B cell (primary cell): Measurements from ENCODE around the gene CAMK2G. TPM values are rescaled to one million over a fixed set of nuclear protein-coding genes. Genes with fewer than 3 reads are reported as not detected.

Source experiments
- ATAC-seq: fragments of 200-7000 bp; cut with Tn5 transposase; one replicate; pipeline ENCODE4 v1.10.0; 2021; ENCODE audit warnings: low read depth, mild to moderate bottlenecking, moderate number of reproducible peaks, moderate library complexity
- CTCF ChIA-PET: fragments of 350-600 bp; sonication (Branson Sonifier 250); formaldehyde crosslinking; loops from one replicate; lab custom pipeline; 2021; ENCODE audit warnings: antibody characterized with exemption, inconsistent platforms; lab: Charles Lee
- POLR2A ChIA-PET: fragments of 350-600 bp; sonication (Branson Sonifier 250); formaldehyde crosslinking; loops from one replicate; lab custom pipeline; 2021; ENCODE audit warnings: antibody characterized with exemption; lab: Charles Lee
- DNase-seq: peaks from one replicate; pipeline ENCODE4 v3.0.0; 2013
- H2AFZ ChIP-seq: 2 replicates; pipeline ENCODE4 v1.6.1; 2012; ENCODE audit warnings: mild to moderate bottlenecking, low read depth, low read length; ENCODE audit not compliant: insufficient read depth, poor library complexity, severe bottlenecking
- H3K27ac ChIP-seq, 2 donors: 1 replicate in 1 of 2; 2 replicates in 1 of 2; pipeline ENCODE4 v1.5.1; 2012 to 2013; ENCODE audit warnings: low read length in 2 of 2, mild to moderate bottlenecking in 2 of 2, moderate library complexity in 1 of 2
- H3K27me3 ChIP-seq, 4 experiments: fragments of 200-600 bp in 1 of 4; sonication (generic) in 1 of 4; replicated peaks in 1 of 4; 1 replicate in 2 of 4; 2 replicates in 2 of 4; pipeline versions ENCODE4 v1.6.1 to v1.7.0; 2013 to 2016; ENCODE audit warnings: low read length in 3 of 4, mild to moderate bottlenecking in 2 of 4, mixed read lengths in 1 of 4, moderate library complexity in 1 of 4; ENCODE audit not compliant: insufficient read depth in 4 of 4, control insufficient read depth in 3 of 4; ENCODE audit errors: control extremely low read depth in 1 of 4
- H3K36me3 ChIP-seq, 2 experiments: replicated peaks in 1 of 2; 1 replicate in 1 of 2; 2 replicates in 1 of 2; pipeline versions ENCODE4 v1.6.1 to v1.7.1; 2013; ENCODE audit warnings: low read length in 1 of 2; ENCODE audit not compliant: insufficient read depth in 2 of 2, control insufficient read depth in 1 of 2; ENCODE audit errors: control extremely low read depth in 1 of 2, extremely low read depth in 1 of 2
- H3K4me1 ChIP-seq, 2 donors: fragments of 200-600 bp in 1 of 2; sonication (generic) in 1 of 2; 1 replicate in 1 of 2; 2 replicates in 1 of 2; pipeline versions ENCODE4 v1.5.1 to v1.6.1; 2013 to 2017; ENCODE audit warnings: low read length in 2 of 2; ENCODE audit not compliant: control insufficient read depth in 2 of 2, insufficient read depth in 2 of 2
- H3K4me2 ChIP-seq: replicated peaks from 2 replicates; pipeline ENCODE3; 2012; ENCODE audit warnings: mild to moderate bottlenecking, low read depth, low read length; ENCODE audit not compliant: poor library complexity, severe bottlenecking
- H3K4me3 ChIP-seq, 5 experiments: fragments of 200-600 bp in 1 of 5; sonication (generic) in 1 of 5; 1 replicate in 3 of 5; 2 replicates in 2 of 5; pipeline versions ENCODE4 v1.5.1 to v1.7.0; 2011 to 2016; ENCODE audit warnings: low read length in 4 of 5, mild to moderate bottlenecking in 4 of 5, low read depth in 2 of 5, control low read depth in 1 of 5, moderate library complexity in 1 of 5; ENCODE audit not compliant: insufficient read depth in 1 of 5; ENCODE audit errors: control extremely low read depth in 1 of 5, extremely low read depth in 1 of 5
- H3K79me2 ChIP-seq: fragments of 200-600 bp; sonication (generic); one replicate; pipeline ENCODE4 v1.6.0; 2016; ENCODE audit warnings: low read length; ENCODE audit not compliant: control insufficient read depth, insufficient read depth
- H3K9ac ChIP-seq: fragments of 200-600 bp; sonication (generic); 2 replicates; pipeline ENCODE4 v1.6.1; 2017; ENCODE audit warnings: mild to moderate bottlenecking, low read length, moderate library complexity
- H3K9me3 ChIP-seq, 3 donors: one replicate each; pipeline versions ENCODE4 v1.6.1 to v1.7.1; 2013; ENCODE audit warnings: low read length in 2 of 3; ENCODE audit not compliant: control insufficient read depth in 2 of 3, insufficient read depth in 1 of 3; ENCODE audit errors: control extremely low read depth in 1 of 3
- H4K20me1 ChIP-seq: 2 replicates; pipeline ENCODE4 v1.6.0; 2012; ENCODE audit warnings: mild to moderate bottlenecking, low read length; ENCODE audit not compliant: insufficient read depth, control insufficient read depth, poor library complexity, severe bottlenecking
- H3K27ac Mint-ChIP-seq: one replicate; pipeline ENCODE4 v1.8.0; 2021; ENCODE audit warnings: mixed read lengths
- H3K27me3 Mint-ChIP-seq: one replicate; pipeline ENCODE4 v1.8.0; 2021; ENCODE audit warnings: mixed read lengths
- H3K4me1 Mint-ChIP-seq: one replicate; pipeline ENCODE4 v1.8.0; 2021; ENCODE audit warnings: mixed read lengths
- H3K4me3 Mint-ChIP-seq: one replicate; pipeline ENCODE4 v1.8.0; 2021; ENCODE audit warnings: mixed read lengths
- H3K9me3 Mint-ChIP-seq: one replicate; pipeline ENCODE4 v1.8.0; 2022; ENCODE audit warnings: mixed read lengths; ENCODE audit not compliant: insufficient read depth
- EZH2 ChIP-seq: IDR thresholded peaks from 2 replicates; pipeline ENCODE4 v1.6.1; 2012; ENCODE audit warnings: borderline replicate concordance, low read depth, mild to moderate bottlenecking, moderate library complexity, low read length; ENCODE audit not compliant: insufficient read depth, poor library complexity, severe bottlenecking
- WGBS: methylation state at CpG from one replicate; pipeline ENCODE4 v1.1.5; 2013; ENCODE audit warnings: missing lambda C conversion rate; ENCODE audit not compliant: insufficient coverage; 5-methylcytosine and 5-hydroxymethylcytosine counted together
- intact Hi-C: fragments of 100-400 bp; cut with micrococcal nuclease; formaldehyde crosslinking; loops from one replicate; pipeline ENCODE4 v1.10.0; 2022
- polyA plus RNA-seq: library from polyadenylated mRNA; depleted of rRNA; stranded (reverse); fragments of >200 nt; gene quantifications from 2 replicates; pipeline ENCODE4 v1.2.3, GENCODE V29; 2012
- total RNA-seq, 2 donors: library from RNA; stranded (reverse); fragments of 120-200 nt in 1 of 2; gene quantifications; 1 replicate in 1 of 2; 2 replicates in 1 of 2; pipeline versions ENCODE4 v1.2.3 to v1.2.4, GENCODE V29; 2013 to 2022
- TF ChIP-seq, protein P1 (sequence below): fragments of 200-600 bp; IDR thresholded peaks from one replicate; pipeline ENCODE4 v1.8.0; 2022; ENCODE audit warnings: antibody characterized with exemption, mild to moderate bottlenecking

Gene CAMK2G
- total and polyA plus RNA-seq, 2 donors (not counting 1 experiment from before 2014, with no cell fraction given), result 42.7 to 48.7 TPM

DNA sequence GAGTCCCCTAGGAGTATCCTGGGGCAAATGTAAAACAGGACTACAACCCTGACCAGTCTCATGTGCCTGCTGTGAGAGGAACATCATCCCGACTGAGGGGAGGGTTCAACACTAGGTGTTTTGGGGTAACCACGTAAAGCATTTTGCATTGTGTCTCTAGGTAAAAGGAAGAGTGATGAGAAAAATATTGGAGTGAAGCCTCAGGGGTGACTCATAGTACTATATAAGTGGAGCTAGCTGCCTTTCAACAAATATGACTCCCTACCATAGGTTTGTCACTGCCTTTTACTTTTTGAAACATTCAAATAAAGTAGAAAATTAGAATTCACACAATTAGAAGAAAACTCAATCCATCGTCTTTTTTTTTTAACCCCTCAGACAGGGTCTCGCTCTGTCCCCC, 2.6 kb upstream of the CAMK2G start:
- no peak overlapping the region for H3K4me2 ChIP-seq
- no peak overlapping the region for H3K9ac ChIP-seq
- H3K27me3 ChIP-seq, result no peaks in the 10 kb centered on the region
- intact Hi-C loops, result loop anchor here (10.0 kb wide), 2 partner anchors 252 to 1358 kb away; partner anchors contain the start of gene COMTD1
- peaks cover 22 to 41% of the 10 kb centered on the region in 2 donors for H3K4me1 ChIP-seq
- Mint-ChIP-seq H3K27me3 (no peaks in the 10 kb centered on the region), H3K4me1 (peaks cover 36% of the 10 kb centered on the region), H3K4me3 (no peak overlapping the region), H3K9me3 (no peaks in the 10 kb centered on the region), H3K27ac (peak overlapping the region; percentile 35)
- TF ChIP-seq, protein P1, sequence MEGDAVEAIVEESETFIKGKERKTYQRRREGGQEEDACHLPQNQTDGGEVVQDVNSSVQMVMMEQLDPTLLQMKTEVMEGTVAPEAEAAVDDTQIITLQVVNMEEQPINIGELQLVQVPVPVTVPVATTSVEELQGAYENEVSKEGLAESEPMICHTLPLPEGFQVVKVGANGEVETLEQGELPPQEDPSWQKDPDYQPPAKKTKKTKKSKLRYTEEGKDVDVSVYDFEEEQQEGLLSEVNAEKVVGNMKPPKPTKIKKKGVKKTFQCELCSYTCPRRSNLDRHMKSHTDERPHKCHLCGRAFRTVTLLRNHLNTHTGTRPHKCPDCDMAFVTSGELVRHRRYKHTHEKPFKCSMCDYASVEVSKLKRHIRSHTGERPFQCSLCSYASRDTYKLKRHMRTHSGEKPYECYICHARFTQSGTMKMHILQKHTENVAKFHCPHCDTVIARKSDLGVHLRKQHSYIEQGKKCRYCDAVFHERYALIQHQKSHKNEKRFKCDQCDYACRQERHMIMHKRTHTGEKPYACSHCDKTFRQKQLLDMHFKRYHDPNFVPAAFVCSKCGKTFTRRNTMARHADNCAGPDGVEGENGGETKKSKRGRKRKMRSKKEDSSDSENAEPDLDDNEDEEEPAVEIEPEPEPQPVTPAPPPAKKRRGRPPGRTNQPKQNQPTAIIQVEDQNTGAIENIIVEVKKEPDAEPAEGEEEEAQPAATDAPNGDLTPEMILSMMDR, result no peak
- TF ChIP-seq EZH2, result no peak
- ChIA-PET POLR2A (no interaction called here), CTCF (interaction anchor here (2.4 to 16.5 kb wide), 3 partner anchors 9 to 26 kb away, joined by 11 to 498 read pairs (median 102); no protein-coding TSS in a partner anchor)
- H3K79me2 ChIP-seq, result peaks cover 21% of the 10 kb centered on the region
- 100% methylated on average over 2 of the region's 4 CpGs for WGBS
- H2AFZ ChIP-seq, result no peak overlapping the region
- no peak overlapping the region for H3K4me3 ChIP-seq
- H3K36me3 ChIP-seq, result peaks cover 0 to 4% of the 10 kb centered on the region in 2 experiments
- H3K27ac ChIP-seq, result no peak overlapping the region
- DNase-seq (no peak), ATAC-seq (no peak)
- H4K20me1 ChIP-seq, result peaks cover 13% of the 10 kb centered on the region
- no peaks in the 10 kb centered on the region for H3K9me3 ChIP-seq

DNA sequence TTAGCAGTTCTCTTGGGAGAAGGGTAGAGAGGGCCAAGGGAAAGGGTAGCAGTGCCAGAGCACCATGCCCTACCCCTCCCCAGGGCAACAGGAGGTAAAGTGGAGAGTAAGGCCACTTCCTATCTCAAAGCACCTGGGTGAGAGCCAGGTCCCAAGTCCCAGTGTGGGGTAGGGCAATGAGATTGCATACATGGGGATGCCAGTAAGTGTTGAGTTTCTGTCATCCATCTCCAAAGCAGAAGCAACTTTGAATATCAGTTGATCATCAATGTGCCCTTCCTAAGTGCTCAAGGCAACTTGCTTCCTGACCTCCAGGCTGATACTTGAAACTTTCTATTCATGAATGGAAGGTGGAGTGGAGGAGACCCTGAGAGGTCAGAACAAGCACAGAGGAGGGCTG, 2.2 kb upstream of the CAMK2G start:
- peaks cover 40% of the 10 kb centered on the region for H3K4me1 Mint-ChIP-seq
- no peak for TF ChIP-seq EZH2
- TF ChIP-seq, protein P1, result no peak
- ChIA-PET POLR2A (no interaction called here), CTCF (interaction anchor here (1.8 to 16.5 kb wide), 3 partner anchors 10 to 26 kb away, joined by 7 to 498 read pairs (median 11); no protein-coding TSS in a partner anchor)
- no peaks in the 10 kb centered on the region for H3K27me3 Mint-ChIP-seq
- no peak for ATAC-seq
- H3K4me1 ChIP-seq, result peaks cover 22 to 44% of the 10 kb centered on the region in 2 donors
- intact Hi-C loops, result loop anchor here (10.0 kb wide), 2 partner anchors 252 to 1358 kb away; partner anchors contain the start of gene COMTD1
- H3K79me2 ChIP-seq, result peaks cover 25% of the 10 kb centered on the region
- no peaks in the 10 kb centered on the region for H3K9me3 Mint-ChIP-seq
- H2AFZ ChIP-seq, result no peak overlapping the region
- no peak overlapping the region for H3K4me3 ChIP-seq
- peaks cover 16% of the 10 kb centered on the region for H4K20me1 ChIP-seq
- DNase-seq, result no peak
- peaks cover 0 to 8% of the 10 kb centered on the region in 2 experiments for H3K36me3 ChIP-seq
- no peaks in the 10 kb centered on the region for H3K9me3 ChIP-seq
- H3K4me3 Mint-ChIP-seq, result no peak overlapping the region
- H3K27ac Mint-ChIP-seq, result peak overlapping the region; percentile 35
- no peak overlapping the region for H3K9ac ChIP-seq
- no peak overlapping the region for H3K27ac ChIP-seq
- H3K4me2 ChIP-seq, result no peak overlapping the region
- H3K27me3 ChIP-seq, result no peaks in the 10 kb centered on the region
